BJ (cell line): ENCODE measurements around the gene ALDH3A2. TPM values are rescaled to one million over a fixed set of nuclear protein-coding genes. Genes with fewer than 3 reads are reported as not detected.

ENCODE experiments used
- CTCF ChIA-PET: fragments of 350-600 bp; formaldehyde crosslinking; extraction: SDS; loops from one replicate; lab custom pipeline; 2021; ENCODE audit warnings: antibody characterized with exemption, inconsistent platforms; lab: Yijun Ruan, JAX
- POLR2A ChIA-PET: fragments of 300-600 bp; sonication (Branson Sonifier 250); formaldehyde crosslinking; extraction: SDS; loops from one replicate; lab custom pipeline; 2021; ENCODE audit warnings: antibody characterized with exemption; lab: Charles Lee
- DNase-seq: peaks from one replicate; pipeline ENCODE4 v3.0.0-alpha.2; 2011; ENCODE audit warnings: low read depth
- H3K27me3 ChIP-seq: 2 replicates; pipeline ENCODE4 v1.6.0; 2011; ENCODE audit warnings: low read length; ENCODE audit not compliant: control insufficient read depth, insufficient read depth
- H3K36me3 ChIP-seq: 2 replicates; pipeline ENCODE4 v1.5.1; 2011; ENCODE audit warnings: low read length; ENCODE audit not compliant: control insufficient read depth, insufficient read depth
- H3K4me3 ChIP-seq: 2 replicates; pipeline ENCODE4 v1.5.1; 2011; ENCODE audit warnings: low read depth, mild to moderate bottlenecking, control low read depth, low read length
- CTCF ChIP-seq: IDR thresholded peaks from 2 replicates; pipeline ENCODE4 v1.5.1; 2011; ENCODE audit warnings: low read depth, mild to moderate bottlenecking, control low read depth, inconsistent platforms, low read length, moderate library complexity; ENCODE audit not compliant: insufficient read depth
- polyA plus RNA-seq: library from polyadenylated mRNA; depleted of rRNA; stranded (reverse); fragments of >200 nt; gene quantifications from 2 replicates; pipeline ENCODE4 v1.2.3, GENCODE V29; 2011

Gene ALDH3A2
- polyA plus RNA-seq, 1 experiment = 10.2 TPM

- ChIA-PET CTCF (interaction anchor here (0.9 to 1.0 kb wide), 2 partner anchors 26 to 34 kb away, joined by 3 to 4 read pairs; no protein-coding TSS in a partner anchor), POLR2A (no interaction called here)
- no peak for DNase-seq
- Histone ChIP-seq H3K4me3 (no peak overlapping the region), H3K36me3 (no peaks in the 10 kb centered on the region), H3K27me3 (peaks cover 1% of the 10 kb centered on the region; the same call in 1 of the 2 replicates)
- no peak for TF ChIP-seq CTCF
These were observed 70.2 kb downstream of the ALDH3A2 start for GRCh38 chr17:19718613-19719354.

- no peak for DNase-seq
- POLR2A ChIA-PET = no interaction called here
- H3K36me3 ChIP-seq = no peaks in the 10 kb centered on the region
These were observed 71.0 kb downstream of the ALDH3A2 start for GRCh38 chr17:19719355-19720209.

GRCh38 chr17:19720210-19720475 is 71.6 kb downstream of the ALDH3A2 start:
- no peak for TF ChIP-seq CTCF
- Histone ChIP-seq H3K27me3 (peaks cover 1% of the 10 kb centered on the region; the same call in 1 of the 2 replicates), H3K4me3 (no peak overlapping the region), H3K36me3 (no peaks in the 10 kb centered on the region)
- no peak for DNase-seq
- ChIA-PET POLR2A (no interaction called here), CTCF (no interaction called here)

More at GRCh38 chr17:19719355-19720209, 71.0 kb downstream of the ALDH3A2 start:
- Histone ChIP-seq H3K27me3 (peaks cover 1% of the 10 kb centered on the region; the same call in 1 of the 2 replicates), H3K4me3 (no peak overlapping the region)
- no peak for TF ChIP-seq CTCF
- CTCF ChIA-PET = interaction anchor here (0.9 to 1.0 kb wide), 2 partner anchors 26 to 33 kb away, joined by 3 to 4 read pairs; no protein-coding TSS in a partner anchor

- TF ChIP-seq CTCF = no peak
- CTCF ChIA-PET = interaction anchor here (1.8 kb wide), 1 partner anchor 207 kb away, joined by 4 read pairs; no protein-coding TSS in a partner anchor
- DNase-seq = no peak
- POLR2A ChIA-PET = no interaction called here
- H3K36me3 ChIP-seq = no peaks in the 10 kb centered on the region
- no peak overlapping the region for H3K4me3 ChIP-seq
- H3K27me3 ChIP-seq = peaks cover 1% of the 10 kb centered on the region; the same call in 1 of the 2 replicates
These were observed 72.3 kb downstream of the ALDH3A2 start for GRCh38 chr17:19720631-19721426.

GRCh38 chr17:19723964-19724363 is 75.4 kb downstream of the ALDH3A2 start:
- ChIA-PET POLR2A (no interaction called here), CTCF (interaction anchor here (0.6 kb wide), 1 partner anchor 1456 kb away, joined by 3 read pairs; no protein-coding TSS in a partner anchor)
- no peak for TF ChIP-seq CTCF
- no peak for DNase-seq
- Histone ChIP-seq H3K27me3 (no peaks in the 10 kb centered on the region), H3K36me3 (no peaks in the 10 kb centered on the region), H3K4me3 (no peak overlapping the region)
